Subcutaneous adipose tissue (tissue), 4 donors: ENCODE data around the gene ARHGEF28. TPM values are rescaled to one million over a fixed set of nuclear protein-coding genes. Genes with fewer than 3 reads are reported as not detected.

Experiments used
- total RNA-seq, 4 donors: library from RNA; depleted of rRNA; stranded (reverse); fragments of >200 nt; gene quantifications; one replicate each; pipeline ENCODE4 v1.1.0, GENCODE V29; 2016
- TF ChIP-seq, protein P1 (sequence below): fragments of 450-650 bp; IDR thresholded peaks from one replicate; pipeline ENCODE4 v1.5.1; 2016; ENCODE audit warnings: low read depth, mild to moderate bottlenecking, control low read depth, antibody characterized with exemption, moderate library complexity

ARHGEF28 gene
- total RNA-seq, 4 donors from 2014 or later: 9.9 to 46.3 (median 17.3) TPM

DNA sequence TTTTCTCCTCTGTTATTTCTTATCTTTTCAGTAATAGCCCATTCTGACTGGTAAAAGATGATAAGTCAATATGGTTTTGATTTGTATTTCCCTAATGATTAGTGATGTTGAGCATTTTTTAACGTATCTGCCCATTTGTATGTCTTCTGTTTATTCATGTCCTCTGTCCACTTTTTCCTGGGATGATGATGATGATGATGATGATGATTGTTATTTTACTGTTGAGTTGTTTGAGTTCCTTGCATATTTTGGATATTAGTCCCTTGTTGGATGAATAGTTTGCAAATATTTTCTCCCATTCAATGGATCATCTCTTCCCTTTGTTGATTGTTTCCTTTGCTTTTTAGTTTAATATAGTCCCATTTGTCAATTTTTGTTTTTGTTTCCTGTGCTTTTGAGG is 33.4 kb upstream of the ARHGEF28 start:
- TF ChIP-seq, protein P1, sequence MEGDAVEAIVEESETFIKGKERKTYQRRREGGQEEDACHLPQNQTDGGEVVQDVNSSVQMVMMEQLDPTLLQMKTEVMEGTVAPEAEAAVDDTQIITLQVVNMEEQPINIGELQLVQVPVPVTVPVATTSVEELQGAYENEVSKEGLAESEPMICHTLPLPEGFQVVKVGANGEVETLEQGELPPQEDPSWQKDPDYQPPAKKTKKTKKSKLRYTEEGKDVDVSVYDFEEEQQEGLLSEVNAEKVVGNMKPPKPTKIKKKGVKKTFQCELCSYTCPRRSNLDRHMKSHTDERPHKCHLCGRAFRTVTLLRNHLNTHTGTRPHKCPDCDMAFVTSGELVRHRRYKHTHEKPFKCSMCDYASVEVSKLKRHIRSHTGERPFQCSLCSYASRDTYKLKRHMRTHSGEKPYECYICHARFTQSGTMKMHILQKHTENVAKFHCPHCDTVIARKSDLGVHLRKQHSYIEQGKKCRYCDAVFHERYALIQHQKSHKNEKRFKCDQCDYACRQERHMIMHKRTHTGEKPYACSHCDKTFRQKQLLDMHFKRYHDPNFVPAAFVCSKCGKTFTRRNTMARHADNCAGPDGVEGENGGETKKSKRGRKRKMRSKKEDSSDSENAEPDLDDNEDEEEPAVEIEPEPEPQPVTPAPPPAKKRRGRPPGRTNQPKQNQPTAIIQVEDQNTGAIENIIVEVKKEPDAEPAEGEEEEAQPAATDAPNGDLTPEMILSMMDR: no peak

DNA sequence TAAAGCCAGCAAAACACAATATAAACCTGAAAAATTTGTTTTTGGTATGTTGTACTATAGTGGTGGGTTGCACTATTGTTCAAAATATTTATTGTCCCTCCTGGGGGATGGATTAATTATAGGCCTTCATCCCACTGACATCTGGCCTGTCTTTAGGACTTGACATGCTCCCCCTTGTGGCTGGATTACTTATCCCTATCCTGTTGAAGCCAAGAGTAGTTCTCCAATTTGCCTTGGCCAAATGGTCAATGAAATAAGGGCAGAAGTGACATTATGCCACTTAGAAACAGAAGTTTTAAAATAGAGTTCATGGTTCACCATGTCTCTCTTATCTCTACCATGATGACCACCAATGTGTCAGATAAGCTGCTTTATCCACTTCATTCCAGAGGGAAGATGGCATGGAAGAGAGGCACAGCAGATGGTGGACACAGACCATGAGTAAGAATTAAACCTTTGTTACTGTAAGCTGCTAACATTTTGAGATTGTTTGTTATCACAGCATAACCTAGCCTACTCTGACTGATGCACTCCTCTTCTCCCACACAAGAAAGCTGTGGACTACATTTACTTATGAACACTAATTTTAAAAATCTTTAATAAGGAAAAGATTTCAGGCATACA is 29.2 kb upstream of the ARHGEF28 start:
- TF ChIP-seq, protein P1: no peak

DNA sequence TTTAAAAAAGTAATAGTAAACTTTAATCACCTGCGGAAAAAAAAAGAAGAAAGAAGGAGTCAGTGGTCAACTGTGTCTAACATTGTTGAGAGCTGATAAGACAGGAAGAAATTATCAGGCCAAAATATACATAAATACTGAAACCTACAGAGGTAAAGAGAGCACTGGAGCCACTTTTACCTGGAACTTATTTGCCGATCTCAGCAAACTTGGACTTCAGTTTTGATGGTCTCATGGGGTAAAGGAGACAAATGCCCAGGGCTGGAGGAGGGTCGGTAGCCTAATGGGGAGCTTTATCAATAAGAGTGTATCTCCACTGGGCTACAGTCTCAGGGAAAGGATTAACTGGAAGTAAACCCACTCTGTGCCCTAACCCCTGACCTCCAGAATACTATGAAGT is 26.6 kb upstream of the ARHGEF28 start:
- TF ChIP-seq, protein P1: no peak

DNA sequence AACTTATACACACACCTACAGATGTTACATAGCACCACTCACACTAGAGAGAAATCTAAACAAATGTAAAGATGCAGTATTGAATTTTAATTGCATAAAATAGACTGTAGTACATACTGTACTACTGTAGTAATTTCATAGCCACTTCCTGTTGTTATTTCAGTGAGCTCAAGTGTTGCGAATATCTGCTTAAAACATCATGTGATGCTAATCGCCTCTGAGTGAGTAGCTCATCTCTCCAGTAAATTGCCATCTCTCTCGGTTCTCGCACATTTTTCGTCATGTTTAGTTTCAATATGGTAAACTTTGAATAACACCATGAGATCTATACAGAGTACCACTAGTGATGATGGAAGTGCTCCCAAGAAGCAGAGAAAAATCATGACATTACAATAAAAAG is 22.0 kb upstream of the ARHGEF28 start:
- TF ChIP-seq, protein P1: no peak

GRCh38 chr5:73605223-73606087 is 20.5 kb upstream of the ARHGEF28 start:
- TF ChIP-seq, protein P1: no peak

GRCh38 chr5:73606206-73606753 is 19.7 kb upstream of the ARHGEF28 start:
- TF ChIP-seq, protein P1: no peak

DNA sequence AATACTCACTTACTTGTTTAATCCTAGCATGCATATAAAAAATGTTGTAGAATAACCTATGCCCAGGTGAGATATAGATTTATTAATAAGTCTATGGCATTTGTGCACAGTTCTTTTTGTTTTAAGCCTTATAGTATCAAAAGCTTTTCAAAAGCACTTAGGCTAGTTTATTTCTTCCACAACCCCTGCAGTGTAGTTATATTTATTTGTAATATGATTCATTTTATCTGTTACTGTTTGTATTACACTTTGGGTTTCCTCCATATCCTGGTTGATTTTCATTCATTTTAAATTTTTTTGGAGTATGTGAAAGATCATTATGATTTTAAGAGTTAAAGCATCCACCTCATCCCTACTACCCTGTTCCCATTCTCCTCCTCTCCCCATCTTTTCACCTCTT is 18.8 kb upstream of the ARHGEF28 start:
- TF ChIP-seq, protein P1: no peak
